ENCODE results near the gene SLC35F1. TPM values are rescaled to one million over a fixed set of nuclear protein-coding genes. Genes with fewer than 3 reads are reported as not detected.
A peak's percentile ranks its signal among the peaks of the same experiment; 100 is the strongest.

SLC35F1 gene
- total RNA-seq, 1 donor from 2014 or later: 5.8 TPM

DNA sequence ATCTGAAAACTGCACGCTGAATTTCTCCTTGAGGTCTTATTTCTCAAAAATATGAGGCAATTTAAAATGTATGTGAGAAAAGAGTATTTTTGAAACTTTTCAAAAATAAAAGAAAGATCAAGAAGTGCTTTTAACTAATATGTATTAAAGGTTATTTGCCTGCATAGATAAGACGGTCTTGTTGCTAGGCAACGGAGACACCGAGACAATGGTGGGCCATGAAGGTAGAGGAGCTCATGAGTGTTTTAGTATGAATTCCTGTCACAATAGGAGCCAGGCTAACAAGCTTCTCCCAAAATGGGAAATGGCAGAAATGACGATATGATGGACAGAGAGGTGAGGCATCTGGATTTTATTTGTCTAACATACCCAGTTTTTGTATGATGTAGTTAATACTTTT, 308.2 kb downstream of the SLC35F1 start:
- DNase-seq (ENCODE audit: missing footprints) (no peak), ATAC-seq (no peak)
- intact Hi-C loops (cut with DNase I): no loop called here

DNA sequence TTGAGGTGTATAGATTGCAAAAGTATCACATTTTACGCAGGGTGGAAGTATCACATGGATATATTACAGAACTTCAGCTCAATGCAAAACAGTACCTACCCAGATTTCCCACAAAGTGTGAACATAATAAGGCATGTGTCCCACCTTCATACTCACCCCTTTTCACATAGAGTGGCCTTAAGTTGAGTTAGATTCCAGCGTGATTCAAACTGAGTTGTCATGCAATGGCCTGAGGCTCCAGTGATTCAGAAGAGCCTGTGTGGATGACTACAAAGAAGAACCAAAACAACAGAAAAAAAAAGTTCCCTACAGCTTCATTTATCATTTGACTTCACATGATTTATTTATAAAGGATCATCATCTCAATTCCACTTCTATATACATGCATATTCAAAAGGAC, 309.7 kb downstream of the SLC35F1 start:
- intact Hi-C loops (cut with DNase I): no loop called here
- ATAC-seq (no peak), DNase-seq (ENCODE audit: missing footprints) (no peak)

DNA sequence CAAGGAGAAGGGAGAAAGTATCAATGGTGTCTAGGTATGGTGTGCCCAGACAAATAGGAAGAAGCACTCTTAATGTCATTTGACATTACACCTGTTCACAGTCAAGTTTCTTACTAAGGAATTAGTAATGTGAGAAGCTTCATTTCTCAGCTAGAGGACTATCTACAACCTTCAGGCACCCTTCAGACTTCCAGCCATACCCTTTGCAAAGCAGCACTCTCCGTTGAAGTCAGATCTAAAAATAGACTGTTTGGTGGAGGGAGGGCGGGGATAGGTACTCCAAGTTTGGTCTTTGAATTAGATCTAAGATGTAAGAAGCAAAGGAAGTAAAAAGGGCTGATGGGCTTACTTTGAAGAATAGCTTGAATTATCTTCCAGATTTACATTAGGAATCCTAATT, 311.1 kb downstream of the SLC35F1 start:
- ATAC-seq (peak; percentile 76), DNase-seq (ENCODE audit: missing footprints) (no peak)
- intact Hi-C loops (cut with DNase I): no loop called here

DNA sequence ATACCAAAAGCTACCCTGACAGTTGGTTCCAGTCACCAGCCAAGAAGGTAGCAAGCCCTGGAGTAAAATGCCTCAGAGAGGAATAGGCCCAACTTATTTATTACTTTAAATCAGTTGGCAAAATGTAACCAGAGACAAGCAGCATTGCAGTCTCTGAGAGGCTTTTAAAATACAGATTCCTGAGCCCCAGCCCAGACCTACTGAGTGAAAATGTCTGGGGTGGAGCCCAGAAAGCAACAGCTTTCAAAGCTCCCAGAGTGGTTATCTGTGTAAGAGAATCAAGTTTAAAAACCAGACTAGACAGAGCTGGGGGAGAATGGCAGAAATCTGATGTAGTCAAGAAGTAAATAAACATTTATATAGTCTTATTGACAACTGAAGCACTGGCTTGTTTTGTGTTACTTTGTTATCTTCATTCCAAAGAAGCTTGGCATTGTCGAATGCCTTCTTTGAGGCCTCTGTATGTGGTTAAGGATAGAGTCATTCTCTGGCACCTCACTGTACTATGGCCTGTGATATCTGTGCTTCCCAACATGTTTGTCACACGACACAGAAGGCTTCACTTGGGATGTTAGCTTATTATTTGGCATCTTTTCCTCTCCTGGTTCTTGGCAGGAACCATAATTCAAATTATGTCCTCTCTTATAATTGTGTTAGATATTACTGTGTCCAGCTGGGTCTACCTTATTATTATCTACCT, 313.5 kb downstream of the SLC35F1 start:
- peak; percentile 63 for ATAC-seq
- intact Hi-C loops (cut with DNase I): no loop called here
- DNase-seq (ENCODE audit: missing footprints): no peak

DNA sequence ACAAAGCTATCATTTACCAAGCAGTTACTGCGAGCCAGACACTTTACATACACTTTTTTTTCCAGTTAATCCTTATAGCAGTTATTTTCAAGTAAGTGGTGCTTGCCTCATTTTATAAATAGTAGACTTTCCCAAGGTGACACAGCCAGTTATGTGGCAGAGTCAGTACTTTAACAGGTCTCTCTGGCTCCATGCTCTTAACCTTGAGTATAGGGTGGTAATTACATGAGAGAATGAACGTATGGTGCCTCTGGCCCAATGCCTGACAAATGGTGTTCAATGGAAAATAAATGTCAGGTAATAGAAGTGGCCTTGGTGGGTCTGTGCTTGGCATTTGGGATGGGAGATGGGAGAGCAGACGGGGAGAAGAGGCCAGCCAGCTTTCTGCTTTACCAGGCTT, 316.3 kb downstream of the SLC35F1 start:
- ATAC-seq (no peak), DNase-seq (ENCODE audit: missing footprints) (no peak)
- intact Hi-C loops (cut with DNase I): no loop called here

DNA sequence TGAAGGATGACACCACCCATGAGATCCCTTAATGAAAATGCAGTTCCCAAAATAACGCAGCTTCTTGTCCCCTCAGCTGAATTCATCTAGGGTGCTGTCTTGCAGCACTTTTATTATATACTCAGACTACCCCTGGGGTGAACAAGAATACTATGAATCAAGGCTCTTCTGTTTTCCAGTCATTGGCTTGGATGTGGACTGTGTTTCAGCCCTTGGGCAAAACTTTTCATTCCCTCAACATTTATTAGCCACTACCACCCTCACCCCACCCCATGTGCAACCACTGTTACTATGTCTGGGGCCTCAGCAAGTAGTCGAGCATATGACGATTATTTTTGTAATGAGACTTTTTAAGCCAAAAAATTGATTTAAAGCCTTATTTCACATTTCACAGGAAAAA, 321.8 kb downstream of the SLC35F1 start:
- no peak for DNase-seq (ENCODE audit: missing footprints)
- intact Hi-C loops (cut with DNase I): no loop called here
- ATAC-seq: no peak

DNA sequence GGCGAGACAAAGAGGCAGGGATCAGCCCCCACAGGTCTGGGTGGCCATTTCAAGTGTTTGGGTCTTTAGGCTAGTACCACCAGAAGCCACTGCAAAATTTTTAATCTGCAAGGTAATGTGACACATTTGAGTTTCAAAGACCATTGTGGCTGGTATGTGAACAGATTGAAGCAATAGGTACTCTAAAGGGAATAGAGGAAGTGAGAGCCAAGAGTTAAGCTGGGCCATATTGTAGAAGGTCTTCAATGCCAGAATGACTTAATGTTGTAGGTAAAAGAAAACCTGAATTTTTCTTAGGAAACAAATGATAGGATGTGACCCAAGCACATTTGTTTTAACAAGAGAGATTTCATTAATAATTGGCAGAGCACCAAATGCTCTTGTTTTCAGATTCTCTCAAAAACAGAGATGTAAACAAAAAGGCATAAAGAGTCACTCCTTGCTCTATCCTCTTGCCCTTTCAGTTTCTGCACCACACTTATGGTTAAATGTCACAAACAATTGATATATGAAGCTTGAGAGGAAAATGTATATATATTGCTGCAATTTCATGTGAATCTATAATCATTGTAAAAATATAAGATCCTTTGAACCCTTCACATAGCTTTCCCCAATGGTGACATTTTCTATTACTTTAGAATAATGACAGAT, 333.9 kb downstream of the SLC35F1 start:
- no peak for ATAC-seq
- DNase-seq (ENCODE audit: missing footprints): no peak
- intact Hi-C loops (cut with DNase I): no loop called here

DNA sequence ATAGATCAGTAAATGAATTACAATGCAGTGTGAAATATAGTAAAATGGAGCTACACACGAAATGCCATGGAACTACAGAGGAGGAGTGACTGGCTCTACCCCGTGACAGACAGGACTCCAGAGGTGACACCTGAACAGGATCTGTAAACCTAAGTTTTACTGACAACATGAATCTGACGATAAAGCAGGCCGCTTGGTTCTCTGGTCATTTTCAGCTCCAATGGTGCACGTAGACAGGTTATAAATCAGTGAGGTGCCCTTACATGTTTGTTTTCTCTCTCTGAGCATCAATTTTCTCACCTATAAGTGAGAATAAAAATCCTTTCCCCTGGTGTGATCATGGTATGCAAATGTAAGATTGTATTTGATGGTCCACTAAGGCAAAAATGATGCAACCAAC, 339.3 kb downstream of the SLC35F1 start:
- no peak for ATAC-seq
- intact Hi-C loops (cut with DNase I): no loop called here
- no peak for DNase-seq (ENCODE audit: missing footprints)

DNA sequence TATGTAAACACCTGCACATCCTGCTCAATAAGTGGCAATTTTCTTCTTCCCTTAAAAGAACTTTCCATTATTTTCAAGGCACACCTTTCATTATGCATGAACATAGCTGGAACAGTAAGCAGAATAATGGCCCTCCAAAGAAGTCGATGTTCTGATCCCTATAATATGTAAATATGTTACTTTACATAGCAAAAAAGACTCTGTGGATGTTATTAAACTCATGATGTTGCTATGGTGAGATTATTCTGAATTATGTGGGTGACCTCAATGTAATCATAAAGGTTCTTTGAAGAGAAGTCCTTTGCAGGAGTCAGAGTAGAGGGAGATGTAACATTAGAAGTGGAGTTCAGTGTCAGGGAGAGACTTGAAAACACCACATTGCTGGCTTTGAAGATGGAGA, 341.1 kb downstream of the SLC35F1 start:
- DNase-seq (ENCODE audit: missing footprints) (no peak), ATAC-seq (no peak)
- intact Hi-C loops (cut with DNase I): no loop called here

DNA sequence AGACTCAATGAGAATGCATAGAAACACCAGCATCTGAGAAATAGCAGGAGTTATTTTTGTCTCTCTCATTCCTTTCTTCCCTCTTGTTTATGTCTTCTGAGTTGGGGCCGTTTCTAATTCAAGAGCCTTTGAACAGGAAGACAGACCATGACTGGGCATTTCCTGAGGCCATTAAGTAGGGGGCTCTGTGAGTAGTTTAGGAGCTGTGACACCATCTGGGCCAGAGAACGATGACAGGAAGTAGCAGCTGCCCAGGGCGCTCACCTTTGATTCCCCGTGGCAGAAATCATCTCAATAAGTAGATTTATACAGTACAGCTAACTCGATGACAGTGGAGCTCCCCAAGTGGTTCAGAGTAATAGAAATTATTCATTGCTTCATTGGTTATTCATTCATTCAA, 342.6 kb downstream of the SLC35F1 start:
- no peak for ATAC-seq
- DNase-seq (ENCODE audit: missing footprints): no peak
- intact Hi-C loops (cut with DNase I): no loop called here

DNA sequence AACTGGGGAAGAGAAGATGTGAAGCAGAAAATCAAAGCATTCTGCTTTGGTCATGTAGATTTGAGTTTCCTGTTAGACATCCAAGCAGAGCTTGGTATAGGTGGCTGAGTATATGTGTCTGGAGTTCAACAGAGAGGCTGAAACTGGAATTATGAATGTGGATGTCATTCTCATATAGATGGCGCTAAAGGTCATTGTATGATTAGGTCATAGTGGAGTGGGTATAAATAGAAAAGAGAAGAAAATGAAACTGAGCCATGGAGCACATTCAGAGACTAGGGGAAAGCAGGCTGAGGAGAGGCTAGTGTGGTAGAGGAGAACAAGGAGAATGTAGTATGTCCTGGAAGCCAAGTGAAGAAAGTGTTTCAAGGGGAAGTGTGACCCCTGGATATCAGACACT, 345.4 kb downstream of the SLC35F1 start:
- no peak for ATAC-seq
- DNase-seq (ENCODE audit: missing footprints): no peak
- intact Hi-C loops (cut with DNase I): no loop called here

DNA sequence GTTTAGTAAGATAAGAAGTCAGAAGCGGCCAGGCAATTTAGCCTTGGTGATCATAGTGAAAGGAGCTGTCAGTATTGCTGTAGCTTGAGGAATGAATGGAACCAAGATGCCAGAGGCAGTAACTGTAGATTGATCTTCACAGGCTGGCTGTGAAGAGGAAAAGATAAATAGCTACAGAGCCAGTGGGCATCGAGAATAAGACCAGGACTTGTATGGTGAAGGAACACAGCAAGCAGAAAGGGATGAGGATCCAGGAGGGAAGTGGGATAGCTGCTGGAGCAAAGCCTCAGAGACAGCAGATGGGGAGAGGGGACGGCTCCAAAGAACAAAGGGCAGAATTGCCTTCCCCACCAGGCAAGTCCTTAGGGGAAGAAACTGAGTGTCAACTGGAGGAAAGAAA, 346.7 kb downstream of the SLC35F1 start:
- no peak for DNase-seq (ENCODE audit: missing footprints)
- ATAC-seq: no peak
- intact Hi-C loops (cut with DNase I): no loop called here

DNA sequence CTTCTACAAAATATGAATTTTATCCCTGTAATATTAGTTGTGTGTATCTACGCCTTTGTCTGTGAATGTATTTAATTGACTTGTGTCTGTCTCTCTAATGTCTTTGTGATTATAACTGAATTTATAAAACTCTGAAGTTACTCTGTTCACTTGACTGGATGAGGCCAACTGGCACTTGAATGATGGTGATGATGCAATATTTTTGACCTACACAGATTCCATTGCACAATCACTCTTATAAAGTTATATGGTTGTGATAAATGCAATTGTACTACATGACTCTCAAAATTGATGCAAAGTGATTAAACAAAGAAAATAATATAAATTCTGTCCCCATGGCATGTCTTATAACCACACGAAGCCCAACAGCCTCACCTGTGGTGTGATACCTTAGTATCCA, 353.8 kb downstream of the SLC35F1 start:
- ATAC-seq: no peak
- intact Hi-C loops (cut with DNase I): no loop called here
- no peak for DNase-seq (ENCODE audit: missing footprints)

DNA sequence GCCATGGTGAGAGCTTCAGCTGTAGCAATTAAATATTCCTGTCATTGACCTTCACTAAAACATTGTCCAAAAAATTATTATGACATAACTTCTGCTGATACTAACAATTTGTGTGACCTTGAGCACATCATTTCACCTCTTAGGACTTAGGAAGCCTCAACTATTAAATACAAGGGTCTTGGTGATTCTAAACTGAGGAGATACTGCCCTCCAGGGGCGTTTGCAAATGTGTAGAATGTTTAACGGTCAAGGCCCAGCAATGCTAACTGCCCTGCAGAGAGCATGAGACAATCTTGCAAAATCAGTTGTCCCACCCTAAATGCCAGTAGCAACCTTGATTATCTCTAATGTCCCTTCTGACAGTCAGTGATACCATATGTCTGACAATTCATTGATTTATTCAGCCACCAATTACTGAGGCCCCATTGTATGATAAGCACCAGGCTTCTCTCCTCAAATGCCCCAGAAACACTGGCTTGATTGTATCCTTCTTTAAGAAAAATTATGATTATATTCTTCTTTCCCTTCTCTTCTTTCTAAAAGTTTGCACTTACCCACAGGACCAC, 356.9 kb downstream of the SLC35F1 start:
- intact Hi-C loops (cut with DNase I): loop anchor here (2.0 kb wide), 1 partner anchor 289 kb away; no protein-coding TSS in a partner anchor
- ATAC-seq (peak; percentile 46), DNase-seq (ENCODE audit: missing footprints) (no peak)

DNA sequence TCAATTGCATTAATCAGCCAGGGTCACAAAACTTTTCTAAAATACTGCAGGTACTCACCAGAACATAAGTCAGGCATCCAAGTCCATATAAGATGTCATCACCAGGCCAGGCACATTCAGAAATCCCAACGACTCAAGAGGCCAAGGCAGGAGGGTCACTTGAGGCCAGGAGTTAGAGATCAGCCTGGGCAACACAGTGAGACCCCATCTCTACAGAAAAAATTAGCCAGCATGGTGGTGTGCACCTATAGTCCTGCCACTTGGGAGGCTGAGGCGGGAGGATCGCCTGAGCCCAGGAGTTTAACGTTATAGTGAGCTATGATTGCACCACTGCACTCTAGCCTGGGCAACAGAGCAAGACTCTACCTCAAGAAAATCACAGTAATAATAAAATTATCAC, 362.6 kb downstream of the SLC35F1 start:
- intact Hi-C loops (cut with DNase I): no loop called here

DNA sequence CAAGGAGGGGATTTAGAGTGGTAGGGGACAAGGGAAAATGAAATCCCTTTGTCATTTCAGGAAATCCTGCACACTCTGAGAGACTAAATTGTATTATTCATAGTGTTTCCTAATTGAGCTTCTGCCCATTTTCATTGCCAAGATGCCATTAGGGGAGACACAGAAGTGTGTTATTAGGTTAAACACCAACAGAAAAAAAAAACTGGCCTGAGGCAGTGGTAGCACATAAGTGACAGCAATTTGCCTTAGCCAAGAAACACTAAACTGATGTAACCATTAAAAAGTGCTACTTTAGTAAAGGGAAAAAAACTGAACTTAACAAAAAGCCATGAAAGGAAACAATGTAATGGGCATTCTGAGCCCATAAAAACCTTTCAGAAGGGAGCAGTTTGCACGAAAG, 370.6 kb downstream of the SLC35F1 start:
- DNase-seq (ENCODE audit: missing footprints) (no peak), ATAC-seq (no peak)
- intact Hi-C loops (cut with DNase I): no loop called here

More for the DNA sequence above, 362.6 kb downstream of the SLC35F1 start:
- ATAC-seq: no peak
- no peak for DNase-seq (ENCODE audit: missing footprints)

DNA sequence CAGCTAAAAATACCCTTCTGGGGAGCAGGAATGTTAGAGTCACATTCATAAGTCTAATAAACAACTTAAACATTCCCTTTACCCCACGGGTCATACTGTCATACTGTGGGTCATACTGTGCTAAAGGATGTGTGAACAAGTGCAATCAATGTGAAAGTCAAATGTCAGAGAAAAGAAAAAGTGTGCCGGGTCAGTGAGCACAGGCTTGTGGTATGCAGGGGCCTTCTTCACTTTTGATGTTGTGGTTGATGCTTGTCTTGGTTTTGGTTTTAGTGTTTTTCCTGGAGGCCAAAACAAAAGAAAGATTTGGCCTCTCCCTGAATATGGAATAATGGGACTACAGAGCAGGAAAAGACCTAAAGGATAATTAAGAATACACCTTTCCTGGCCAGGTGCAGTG, 373.1 kb downstream of the SLC35F1 start:
- DNase-seq (ENCODE audit: missing footprints) (no peak), ATAC-seq (no peak)
- intact Hi-C loops (cut with DNase I): loop anchor here (5.0 kb wide), 4 partner anchors 282 to 497 kb away; no protein-coding TSS in a partner anchor

DNA sequence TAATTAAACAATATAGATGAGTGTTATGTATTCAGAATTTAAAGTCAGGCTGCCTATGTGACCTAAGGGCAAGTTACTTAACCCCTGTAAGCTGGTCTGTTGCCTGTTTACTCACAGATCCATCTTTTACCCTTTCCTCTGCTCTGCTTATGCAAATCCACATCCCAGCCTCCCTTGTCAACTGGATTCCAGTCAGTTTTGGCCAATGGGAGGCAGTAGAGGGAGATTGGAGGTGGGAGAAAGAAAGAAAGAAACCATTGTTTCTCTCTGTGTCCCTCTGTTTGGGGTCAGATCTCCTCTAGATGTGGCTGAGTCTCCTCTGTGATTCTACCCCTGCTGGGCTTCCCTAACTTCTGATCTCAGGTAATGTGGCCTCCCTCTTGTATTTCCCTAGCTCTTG, 374.2 kb downstream of the SLC35F1 start:
- intact Hi-C loops (cut with DNase I): loop anchor here (5.0 kb wide), 4 partner anchors 281 to 496 kb away; no protein-coding TSS in a partner anchor
- no peak for ATAC-seq
- no peak for DNase-seq (ENCODE audit: missing footprints)

DNA sequence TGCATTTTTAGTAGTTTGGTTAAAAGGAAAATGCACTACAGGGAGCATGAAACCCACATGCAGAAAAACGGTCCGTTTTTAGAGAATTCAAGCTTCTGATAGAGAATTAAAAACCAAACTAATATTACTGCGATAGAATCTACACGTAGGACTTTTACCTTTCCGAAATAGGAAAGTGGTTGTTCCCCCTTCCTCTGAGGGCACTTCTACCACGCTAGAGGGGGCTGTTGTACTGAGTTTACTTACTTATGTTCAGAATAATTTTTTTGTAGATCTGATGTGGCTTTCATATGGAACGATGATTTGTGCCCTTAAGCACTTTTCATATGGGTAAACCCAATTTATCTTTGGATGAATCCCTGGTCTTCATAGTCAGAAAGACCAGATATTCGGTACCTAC, 376.7 kb downstream of the SLC35F1 start:
- intact Hi-C loops (cut with DNase I): loop anchor here (2.0 to 5.0 kb wide), 5 partner anchors 267 to 494 kb away; no protein-coding TSS in a partner anchor
- DNase-seq (ENCODE audit: missing footprints) (no peak), ATAC-seq (peak; percentile 58)

DNA sequence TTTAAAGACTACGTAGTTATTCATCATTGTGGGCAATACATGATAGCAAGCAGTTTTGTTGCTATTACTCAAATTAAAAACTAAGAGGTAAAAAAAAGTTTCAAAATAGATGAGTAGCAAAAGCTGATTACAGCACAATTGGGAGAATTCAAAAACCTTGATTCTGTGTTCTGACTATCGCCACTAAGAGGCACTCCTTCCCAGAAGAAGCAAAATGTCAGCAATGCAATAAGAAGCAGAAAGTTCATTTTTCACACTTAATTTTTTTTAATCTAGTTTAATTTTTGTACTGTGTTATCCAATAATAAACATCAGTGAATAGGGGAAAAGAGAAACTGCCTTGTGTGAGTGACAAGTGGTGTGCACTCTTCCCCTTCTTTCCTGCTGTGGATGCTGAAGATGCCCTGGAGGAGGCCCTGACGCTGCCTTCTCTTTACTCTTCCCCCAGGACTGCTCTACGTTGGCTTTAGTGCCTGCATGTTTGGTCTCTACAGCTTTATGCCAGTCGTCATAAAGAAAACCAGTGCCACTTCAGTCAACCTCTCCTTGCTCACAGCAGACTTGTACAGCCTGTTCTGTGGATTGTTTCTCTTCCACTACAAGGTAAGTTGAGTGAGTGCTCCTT, 377.8 kb downstream of the SLC35F1 start:
- intact Hi-C loops (cut with DNase I): loop anchor here (2.0 to 5.0 kb wide), 5 partner anchors 266 to 492 kb away; no protein-coding TSS in a partner anchor
- ATAC-seq (peak; percentile 49), DNase-seq (ENCODE audit: missing footprints) (no peak)
